ENCODE data around the gene ANGPTL8.
A peak's percentile ranks its signal among the peaks of the same experiment; 100 is the strongest.

The ANGPTL8 gene

DNA sequence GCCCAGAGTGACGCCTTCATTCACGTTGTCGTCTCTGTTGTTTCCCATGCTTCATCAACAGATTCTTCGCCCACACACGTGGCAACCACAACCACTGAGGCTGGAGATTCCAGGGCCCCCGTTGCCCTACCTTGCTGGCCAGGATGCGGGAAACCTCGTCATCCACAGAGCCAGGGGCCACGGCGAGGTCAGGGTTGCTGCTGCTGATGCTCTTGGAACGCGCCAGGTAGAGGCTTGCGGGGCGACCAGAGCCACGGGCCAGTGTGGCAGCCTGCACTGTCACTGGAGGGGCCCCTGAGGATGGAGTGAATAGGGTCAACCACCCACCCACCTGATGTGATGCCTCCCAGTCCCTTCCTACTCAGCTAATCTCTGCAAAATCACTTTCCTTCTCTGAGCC, 6.3 kb upstream of the ANGPTL8 start:
- H2BK120ac ChIP-seq (ENCODE audit: low read depth, low read length) = no peak overlapping the region
- peaks cover 8 to 66% of the 10 kb centered on the region in 2 donors for H3K36me3 ChIP-seq (replicated peaks in 1 of 2; ENCODE audit: control insufficient read depth in 2 of 2, insufficient read depth in 2 of 2, low read length in 2 of 2)
- H4K8ac ChIP-seq (ENCODE audit: low read depth, low read length) = peak overlapping the region; percentile 54
- no peak overlapping the region for H2BK15ac ChIP-seq (ENCODE audit: low read length)
- H3K4me1 ChIP-seq (ENCODE audit: control insufficient read depth in 2 of 2, insufficient read depth in 1 of 2, low read depth in 1 of 2, low read length in 2 of 2) = peaks cover 0 to 6% of the 10 kb centered on the region in 2 donors
- H4K91ac ChIP-seq (ENCODE audit: low read depth, low read length, poor library complexity) = peak overlapping the region; percentile 26
- no peak overlapping the region for H3K4me2 ChIP-seq (ENCODE audit: insufficient read depth, low read length, poor library complexity, severe bottlenecking)
- no peak overlapping the region for H2BK5ac ChIP-seq (ENCODE audit: low read length)
- H2AK5ac ChIP-seq (ENCODE audit: low read depth, low read length) = no peak overlapping the region
- no peaks in the 10 kb centered on the region for H3K27me3 ChIP-seq (ENCODE audit: control insufficient read depth in 3 of 3, insufficient read depth in 3 of 3, low read depth in 1 of 3, low read length in 3 of 3)
- H3K18ac ChIP-seq (ENCODE audit: low read length) = no peak overlapping the region
- peak overlapping the region; percentile 40 for H3K23ac ChIP-seq (ENCODE audit: low read depth, low read length, poor library complexity)
- H3K14ac ChIP-seq (ENCODE audit: low read length) = no peak overlapping the region
- H2BK12ac ChIP-seq (ENCODE audit: low read length) = no peak overlapping the region
- H3K79me1 ChIP-seq (ENCODE audit: low read depth, low read length) = no peaks in the 10 kb centered on the region
- no peak overlapping the region for H3K4me3 ChIP-seq (ENCODE audit: low read length in 2 of 2)
- peaks cover 0 to 2% of the 10 kb centered on the region in 2 donors for H3K9me3 ChIP-seq (replicated peaks in 1 of 2; ENCODE audit: control insufficient read depth in 2 of 2, insufficient read depth in 1 of 2, low read depth in 1 of 2, low read length in 2 of 2)
- no CpG with 5 or more reads among the region's 15 CpGs for WGBS, 2 donors (ENCODE audit: extremely low coverage in 2 of 2, insufficient read length in 2 of 2, insufficient replicate concordance in 1 of 2)
- H3K4ac ChIP-seq (ENCODE audit: low read length) = no peak overlapping the region
- H3K9ac ChIP-seq (ENCODE audit: low read depth, low read length, poor library complexity) = peak overlapping the region; percentile 35
- no peak for DNase-seq (ENCODE audit: low spot score)
- no peak overlapping the region for H3K27ac ChIP-seq (replicated peaks; ENCODE audit: low read length)
- H2AFZ ChIP-seq (ENCODE audit: low read length) = no peak overlapping the region

- no peak overlapping the region for H3K18ac ChIP-seq (ENCODE audit: low read length)
- H3K27me3 ChIP-seq (ENCODE audit: control insufficient read depth in 3 of 3, insufficient read depth in 3 of 3, low read depth in 1 of 3, low read length in 3 of 3) = no peaks in the 10 kb centered on the region
- no peak overlapping the region for H2BK120ac ChIP-seq (ENCODE audit: low read depth, low read length)
- no peak overlapping the region for H3K27ac ChIP-seq (replicated peaks; ENCODE audit: low read length)
- no peak overlapping the region for H3K4me2 ChIP-seq (ENCODE audit: insufficient read depth, low read length, poor library complexity, severe bottlenecking)
- H3K4me1 ChIP-seq (ENCODE audit: control insufficient read depth in 2 of 2, insufficient read depth in 1 of 2, low read depth in 1 of 2, low read length in 2 of 2) = peaks cover 0 to 1% of the 10 kb centered on the region in 2 donors
- no peak for DNase-seq (ENCODE audit: low spot score)
- no peak overlapping the region for H2BK12ac ChIP-seq (ENCODE audit: low read length)
- H2AFZ ChIP-seq (ENCODE audit: low read length) = no peak overlapping the region
- H3K9me3 ChIP-seq (replicated peaks in 1 of 2; ENCODE audit: control insufficient read depth in 2 of 2, insufficient read depth in 1 of 2, low read depth in 1 of 2, low read length in 2 of 2) = peaks cover 0 to 2% of the 10 kb centered on the region in 2 donors
- H3K4ac ChIP-seq (ENCODE audit: low read length) = no peak overlapping the region
- H2BK15ac ChIP-seq (ENCODE audit: low read length) = no peak overlapping the region
- H3K4me3 ChIP-seq (ENCODE audit: low read length in 2 of 2) = no peak overlapping the region
- H3K23ac ChIP-seq (ENCODE audit: low read depth, low read length, poor library complexity) = no peak overlapping the region
- H4K8ac ChIP-seq (ENCODE audit: low read depth, low read length) = no peak overlapping the region
- H3K36me3 ChIP-seq (replicated peaks in 1 of 2; ENCODE audit: control insufficient read depth in 2 of 2, insufficient read depth in 2 of 2, low read length in 2 of 2) = peaks cover 9 to 81% of the 10 kb centered on the region in 2 donors
- WGBS, 2 donors (ENCODE audit: extremely low coverage in 2 of 2, insufficient read length in 2 of 2, insufficient replicate concordance in 1 of 2) = no CpG with 5 or more reads among the region's 5 CpGs
- H4K91ac ChIP-seq (ENCODE audit: low read depth, low read length, poor library complexity) = no peak overlapping the region
- no peaks in the 10 kb centered on the region for H3K79me1 ChIP-seq (ENCODE audit: low read depth, low read length)
- H2BK5ac ChIP-seq (ENCODE audit: low read length) = no peak overlapping the region
- no peak overlapping the region for H3K9ac ChIP-seq (ENCODE audit: low read depth, low read length, poor library complexity)
- H3K14ac ChIP-seq (ENCODE audit: low read length) = no peak overlapping the region
- no peak overlapping the region for H2AK5ac ChIP-seq (ENCODE audit: low read depth, low read length)
These were observed 4.8 kb upstream of the ANGPTL8 start for GRCh38 chr19:11234486-11235075.

DNA sequence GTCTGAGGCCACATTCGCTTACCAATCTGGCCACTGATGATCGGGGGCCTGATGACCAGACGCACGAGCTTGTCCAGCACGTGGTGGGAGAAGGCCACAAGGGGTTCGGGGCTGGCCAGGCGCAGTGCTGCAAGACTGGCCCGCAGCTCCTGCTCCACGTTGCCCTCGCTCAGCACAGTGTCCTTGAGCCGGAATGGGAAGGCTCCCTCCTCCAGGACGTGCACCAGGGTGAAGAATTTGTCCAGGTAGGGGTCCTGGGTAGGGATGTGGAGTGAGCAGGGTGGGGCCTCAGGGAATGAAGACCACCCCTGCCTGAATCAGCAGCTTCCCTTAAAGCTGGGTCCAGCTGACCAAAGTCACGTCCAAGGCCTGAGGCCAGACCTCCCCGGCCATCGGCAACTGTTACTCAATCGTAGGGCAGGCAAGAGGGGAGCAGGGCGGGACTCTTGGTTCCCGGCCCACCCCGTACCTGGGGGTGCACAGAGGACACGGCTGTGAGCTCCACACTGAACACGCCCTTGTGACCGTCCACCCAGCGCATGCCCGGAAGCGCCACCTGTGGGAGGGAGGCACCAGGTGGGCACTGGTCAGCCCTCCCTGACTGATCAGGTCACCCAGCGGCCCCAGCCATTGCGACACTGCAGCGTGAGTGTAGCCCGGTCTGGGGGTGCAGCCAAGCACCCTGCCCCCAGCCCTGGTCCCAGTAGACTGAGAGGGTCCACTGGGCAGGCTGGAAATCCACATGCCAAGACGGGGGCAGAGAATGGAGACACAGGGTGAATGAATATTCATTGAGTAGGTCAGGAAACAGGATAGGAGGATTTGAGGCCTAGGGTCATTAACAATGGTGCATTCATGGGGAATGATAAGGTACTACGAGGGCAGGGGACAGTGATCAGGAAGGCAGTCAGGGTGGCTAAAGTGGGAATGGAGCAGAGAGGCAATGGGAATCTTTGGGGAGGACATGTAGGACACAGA, 2.8 kb upstream of the ANGPTL8 start:
- no peaks in the 10 kb centered on the region for H3K27me3 ChIP-seq (ENCODE audit: control insufficient read depth in 3 of 3, insufficient read depth in 3 of 3, low read depth in 1 of 3, low read length in 3 of 3)
- no peak overlapping the region for H3K18ac ChIP-seq (ENCODE audit: low read length)
- no peak overlapping the region for H3K4me2 ChIP-seq (ENCODE audit: insufficient read depth, low read length, poor library complexity, severe bottlenecking)
- H3K79me1 ChIP-seq (ENCODE audit: low read depth, low read length) = no peaks in the 10 kb centered on the region
- peaks cover 10 to 83% of the 10 kb centered on the region in 2 donors for H3K36me3 ChIP-seq (replicated peaks in 1 of 2; ENCODE audit: control insufficient read depth in 2 of 2, insufficient read depth in 2 of 2, low read length in 2 of 2)
- no peak overlapping the region for H4K91ac ChIP-seq (ENCODE audit: low read depth, low read length, poor library complexity)
- no peak overlapping the region for H3K4me3 ChIP-seq (ENCODE audit: low read length in 2 of 2)
- no peaks in the 10 kb centered on the region for H3K9me3 ChIP-seq (replicated peaks in 1 of 2; ENCODE audit: control insufficient read depth in 2 of 2, insufficient read depth in 1 of 2, low read depth in 1 of 2, low read length in 2 of 2)
- no peak overlapping the region for H3K27ac ChIP-seq (replicated peaks; ENCODE audit: low read length)
- H2BK120ac ChIP-seq (ENCODE audit: low read depth, low read length) = no peak overlapping the region
- DNase-seq (ENCODE audit: low spot score) = no peak
- no peak overlapping the region for H2AFZ ChIP-seq (ENCODE audit: low read length)
- no peak overlapping the region for H2BK5ac ChIP-seq (ENCODE audit: low read length)
- WGBS, 2 donors (ENCODE audit: extremely low coverage in 2 of 2, insufficient read length in 2 of 2, insufficient replicate concordance in 1 of 2) = no CpG with 5 or more reads among the region's 31 CpGs
- H3K23ac ChIP-seq (ENCODE audit: low read depth, low read length, poor library complexity) = peak overlapping the region; percentile 11
- peaks cover 0 to 4% of the 10 kb centered on the region in 2 donors for H3K4me1 ChIP-seq (ENCODE audit: control insufficient read depth in 2 of 2, insufficient read depth in 1 of 2, low read depth in 1 of 2, low read length in 2 of 2)
- no peak overlapping the region for H4K8ac ChIP-seq (ENCODE audit: low read depth, low read length)
- H2AK5ac ChIP-seq (ENCODE audit: low read depth, low read length) = no peak overlapping the region
- no peak overlapping the region for H2BK12ac ChIP-seq (ENCODE audit: low read length)
- H3K4ac ChIP-seq (ENCODE audit: low read length) = no peak overlapping the region
- H2BK15ac ChIP-seq (ENCODE audit: low read length) = no peak overlapping the region
- peak overlapping the region; percentile 27 for H3K14ac ChIP-seq (ENCODE audit: low read length)
- no peak overlapping the region for H3K9ac ChIP-seq (ENCODE audit: low read depth, low read length, poor library complexity)

DNA sequence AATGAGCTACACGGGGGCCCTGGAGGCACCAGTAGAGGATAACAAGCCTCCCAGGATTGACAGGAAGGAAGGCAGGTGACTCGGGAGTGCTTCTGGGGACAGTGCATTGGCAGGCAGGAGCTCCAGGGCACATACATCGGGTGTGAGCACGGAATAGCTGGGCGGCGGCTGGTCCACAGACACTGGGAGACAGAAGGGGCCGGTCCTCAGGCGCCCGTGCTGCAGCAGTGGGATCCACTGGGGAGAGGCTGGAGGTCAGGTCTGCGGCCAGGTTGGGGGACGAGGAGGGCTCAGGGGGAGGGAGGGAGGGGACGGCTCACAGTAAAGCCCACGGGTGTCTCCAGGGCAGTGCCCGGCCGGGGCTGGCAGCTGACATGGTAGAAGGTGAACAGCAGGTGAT, 2.1 kb upstream of the ANGPTL8 start:
- Histone ChIP-seq H3K4me2 (ENCODE audit: insufficient read depth, low read length, poor library complexity, severe bottlenecking) (no peak overlapping the region), H2BK12ac (ENCODE audit: low read length) (no peak overlapping the region), H2BK120ac (ENCODE audit: low read depth, low read length) (no peak overlapping the region), H3K36me3 (replicated peaks in 1 of 2; ENCODE audit: control insufficient read depth in 2 of 2, insufficient read depth in 2 of 2, low read length in 2 of 2) (peaks cover 8 to 82% of the 10 kb centered on the region in 2 donors), H3K9ac (ENCODE audit: low read depth, low read length, poor library complexity) (no peak overlapping the region), H4K8ac (ENCODE audit: low read depth, low read length) (no peak overlapping the region), H3K79me1 (ENCODE audit: low read depth, low read length) (no peaks in the 10 kb centered on the region), H4K91ac (ENCODE audit: low read depth, low read length, poor library complexity) (no peak overlapping the region), H2AFZ (ENCODE audit: low read length) (no peak overlapping the region), H2AK5ac (ENCODE audit: low read depth, low read length) (no peak overlapping the region), H3K23ac (ENCODE audit: low read depth, low read length, poor library complexity) (no peak overlapping the region), H3K18ac (ENCODE audit: low read length) (no peak overlapping the region), H3K4ac (ENCODE audit: low read length) (no peak overlapping the region), H2BK5ac (ENCODE audit: low read length) (no peak overlapping the region), H3K27ac (replicated peaks; ENCODE audit: low read length) (no peak overlapping the region), H3K4me3 (ENCODE audit: low read length in 2 of 2) (no peak overlapping the region), H3K4me1 (ENCODE audit: control insufficient read depth in 2 of 2, insufficient read depth in 1 of 2, low read depth in 1 of 2, low read length in 2 of 2) (peaks cover 0 to 6% of the 10 kb centered on the region in 2 donors), H3K9me3 (replicated peaks in 1 of 2; ENCODE audit: control insufficient read depth in 2 of 2, insufficient read depth in 1 of 2, low read depth in 1 of 2, low read length in 2 of 2) (no peaks in the 10 kb centered on the region), H3K14ac (ENCODE audit: low read length) (no peak overlapping the region), H2BK15ac (ENCODE audit: low read length) (no peak overlapping the region), H3K27me3 (ENCODE audit: control insufficient read depth in 3 of 3, insufficient read depth in 3 of 3, low read depth in 1 of 3, low read length in 3 of 3) (no peaks in the 10 kb centered on the region)
- WGBS, 2 donors (ENCODE audit: extremely low coverage in 2 of 2, insufficient read length in 2 of 2, insufficient replicate concordance in 1 of 2) = no CpG with 5 or more reads among the region's 15 CpGs
- DNase-seq (ENCODE audit: low spot score) = no peak
